Stimulated activated CD8-positive, alpha-beta memory T cell treated with anti-CD3 and anti-CD28 coated beads, Interleukin-4, amount 100 ng/mL, for 24 hours (primary cell): ENCODE results near the gene GOLPH3.

Experiments
- DNase-seq: peaks from one replicate; pipeline ENCODE4 v3.0.0-alpha.2; 2020; ENCODE audit warnings: low read depth

Gene GOLPH3

GRCh38 chr5:32170303-32171151 is 3.6 kb downstream of the GOLPH3 start:
- no peak for DNase-seq

- no peak for DNase-seq
These were observed 5.6 kb downstream of the GOLPH3 start for GRCh38 chr5:32168460-32169033.

GRCh38 chr5:32165597-32165996 is 8.5 kb downstream of the GOLPH3 start:
- no peak for DNase-seq

- DNase-seq: no peak
These were observed 10.3 kb downstream of the GOLPH3 start for GRCh38 chr5:32163785-32164184.

GRCh38 chr5:32163053-32163452 is 11.1 kb downstream of the GOLPH3 start:
- DNase-seq: no peak

GRCh38 chr5:32160228-32160627 is 13.9 kb downstream of the GOLPH3 start:
- DNase-seq: no peak

GRCh38 chr5:32159328-32160072 is 14.6 kb downstream of the GOLPH3 start:
- DNase-seq: no peak

- no peak for DNase-seq
These were observed 15.5 kb downstream of the GOLPH3 start for GRCh38 chr5:32158679-32158975.

GRCh38 chr5:32157078-32157477 is 17.0 kb downstream of the GOLPH3 start:
- DNase-seq: no peak

GRCh38 chr5:32156635-32157034 is 17.5 kb downstream of the GOLPH3 start:
- DNase-seq: no peak

- no peak for DNase-seq
These were observed 18.9 kb downstream of the GOLPH3 start for GRCh38 chr5:32155211-32155610.

- DNase-seq: no peak
These were observed 20.4 kb downstream of the GOLPH3 start for GRCh38 chr5:32153723-32154122.

GRCh38 chr5:32151198-32151597 is 22.9 kb downstream of the GOLPH3 start:
- DNase-seq: no peak

GRCh38 chr5:32150366-32150765 is 23.8 kb downstream of the GOLPH3 start:
- DNase-seq: no peak

GRCh38 chr5:32147959-32148358 is 26.2 kb downstream of the GOLPH3 start:
- DNase-seq: no peak

- DNase-seq: no peak
These were observed 26.9 kb downstream of the GOLPH3 start for GRCh38 chr5:32147236-32147635.

GRCh38 chr5:32145378-32145777 is 28.7 kb downstream of the GOLPH3 start:
- DNase-seq: no peak

GRCh38 chr5:32144378-32145207 is 29.5 kb downstream of the GOLPH3 start:
- DNase-seq: no peak

- no peak for DNase-seq
These were observed 30.3 kb downstream of the GOLPH3 start for GRCh38 chr5:32143617-32144377.

GRCh38 chr5:32138839-32139493 is 35.2 kb downstream of the GOLPH3 start:
- DNase-seq: peak; percentile 58

- DNase-seq: no peak
These were observed 37.8 kb downstream of the GOLPH3 start for GRCh38 chr5:32136342-32136741.
